GM23248 (cell line): ENCODE results near the gene TMCO4. TPM values are rescaled to one million over a fixed set of nuclear protein-coding genes. Genes with fewer than 3 reads are reported as not detected.
A peak's percentile ranks its signal among the peaks of the same experiment; 100 is the strongest.

ENCODE experiments used
- DNase-seq: peaks from one replicate; pipeline ENCODE4 v3.0.0-alpha.2; 2015
- H2AFZ ChIP-seq: fragments of 200-600 bp; sonication (generic); 2 replicates; pipeline ENCODE4 v1.6.1; 2016; ENCODE audit warnings: antibody characterized with exemption
- H3F3A ChIP-seq: fragments of 200-600 bp; sonication (generic); 2 replicates; pipeline ENCODE4 v1.6.1; 2016; ENCODE audit warnings: mild to moderate bottlenecking, antibody characterized with exemption, mixed run types; ENCODE audit not compliant: insufficient read depth
- H3K27ac ChIP-seq: fragments of 200-600 bp; sonication (generic); 2 replicates; pipeline ENCODE4 v1.5.1; 2016; ENCODE audit warnings: mild to moderate bottlenecking
- H3K27me3 ChIP-seq: fragments of 200-600 bp; sonication (generic); replicated peaks from 2 replicates; pipeline ENCODE4 v1.6.1; 2016; ENCODE audit warnings: mild to moderate bottlenecking; ENCODE audit not compliant: insufficient read depth
- H3K36me3 ChIP-seq: fragments of 200-600 bp; sonication (generic); 2 replicates; pipeline ENCODE4 v1.6.1; 2016; ENCODE audit warnings: low read depth, mild to moderate bottlenecking
- H3K4me1 ChIP-seq: fragments of 200-600 bp; sonication (generic); 2 replicates; pipeline ENCODE4 v1.6.1; 2016; ENCODE audit warnings: mild to moderate bottlenecking; ENCODE audit not compliant: insufficient read depth
- H3K4me2 ChIP-seq: fragments of 200-600 bp; sonication (generic); one replicate; pipeline ENCODE4 v1.6.1; 2016; ENCODE audit warnings: mild to moderate bottlenecking; ENCODE audit not compliant: unreplicated experiment
- H3K4me3 ChIP-seq: fragments of 200-600 bp; sonication (generic); 2 replicates; pipeline ENCODE4 v1.5.1; 2016; ENCODE audit warnings: mild to moderate bottlenecking
- H3K79me2 ChIP-seq: fragments of 200-600 bp; sonication (generic); 2 replicates; pipeline ENCODE4 v1.6.1; 2016; ENCODE audit warnings: mild to moderate bottlenecking; ENCODE audit not compliant: insufficient read depth
- H3K9ac ChIP-seq: fragments of 200-600 bp; sonication (generic); 2 replicates; pipeline ENCODE4 v1.6.1; 2016; ENCODE audit warnings: mild to moderate bottlenecking
- H3K9me2 ChIP-seq: fragments of 200-600 bp; sonication (generic); 2 replicates; pipeline ENCODE4 v1.6.1; 2016; ENCODE audit warnings: mixed run types, mild to moderate bottlenecking, moderate library complexity; ENCODE audit not compliant: insufficient read depth
- H3K9me3 ChIP-seq: fragments of 200-600 bp; sonication (generic); one replicate; pipeline ENCODE4 v1.6.1; 2017; ENCODE audit warnings: low read depth
- H4K20me1 ChIP-seq: fragments of 200-600 bp; sonication (generic); 2 replicates; pipeline ENCODE4 v1.6.0; 2016; ENCODE audit not compliant: insufficient read depth
- EZH2 ChIP-seq: fragments of 200-600 bp; sonication (generic); IDR thresholded peaks from 2 replicates; pipeline ENCODE4 v1.6.1; 2018; ENCODE audit warnings: antibody characterized with exemption, mild to moderate bottlenecking; ENCODE audit not compliant: insufficient read depth, poor library complexity, severe bottlenecking
- EZH2phosphoT487 ChIP-seq: fragments of 200-600 bp; sonication (generic); IDR thresholded peaks from 2 replicates; pipeline ENCODE4 v1.6.1; 2018; ENCODE audit warnings: antibody characterized with exemption, moderate library complexity, mild to moderate bottlenecking, low read depth; ENCODE audit not compliant: insufficient read depth
- WGBS, 2 experiments: methylation state at CpG; one replicate each; pipeline ENCODE4 v1.1.6; 2015 to 2017; ENCODE audit warnings: low lambda C conversion rate in 2 of 2, low coverage in 1 of 2; ENCODE audit errors: missing lambda C conversion rate in 2 of 2; 5-methylcytosine and 5-hydroxymethylcytosine counted together
- in situ Hi-C: fragments of 300-500 bp; cut with MboI; formaldehyde crosslinking; loops from 2 replicates; pipeline ENCODE4 v1.15.0; 2020
- polyA plus RNA-seq: library from polyadenylated mRNA; unstranded; fragments of >200 nt; fragmentation: Nextera tagmentation; extraction: Ambion mirVana; gene quantifications from 2 replicates; pipeline ENCODE4 v1.2.1, GENCODE V29; 2016
- total RNA-seq: library from RNA; depleted of rRNA; stranded (reverse); fragments of >200 nt; shearing (Covaris generic); gene quantifications from 2 replicates; pipeline ENCODE4 v1.2.3, GENCODE V29; 2014

TMCO4 gene
- total and polyA plus RNA-seq, 2 experiments from 2014 or later, result 10.5 to 24.5 TPM

GRCh38 chr1:19812875-19813642 is 13.3 kb upstream of the TMCO4 start:
- no peak overlapping the region for H3K27ac ChIP-seq
- H3F3A ChIP-seq, result no peaks in the 10 kb centered on the region
- no peaks in the 10 kb centered on the region for H3K4me1 ChIP-seq
- no peak overlapping the region for H2AFZ ChIP-seq
- no peak for DNase-seq
- no peaks in the 10 kb centered on the region for H3K36me3 ChIP-seq
- TF ChIP-seq EZH2phosphoT487 (no peak), EZH2 (no peak)
- no peaks in the 10 kb centered on the region for H4K20me1 ChIP-seq
- no peak overlapping the region for H3K4me3 ChIP-seq
- no peaks in the 10 kb centered on the region for H3K79me2 ChIP-seq
- H3K9me2 ChIP-seq, result no peaks in the 10 kb centered on the region
- in situ Hi-C loops, result no loop called here
- no peaks in the 10 kb centered on the region for H3K9me3 ChIP-seq
- H3K27me3 ChIP-seq, result no peaks in the 10 kb centered on the region
- no peak overlapping the region for H3K4me2 ChIP-seq
- no peak overlapping the region for H3K9ac ChIP-seq
- WGBS, 2 experiments, result 64 to 67% methylated on average over 15 of the region's 15 CpGs

- DNase-seq, result peak; percentile 68
- Histone ChIP-seq H3K9me3 (no peaks in the 10 kb centered on the region), H3K4me2 (no peak overlapping the region), H3K4me3 (no peak overlapping the region), H3K36me3 (no peaks in the 10 kb centered on the region), H3K9ac (no peak overlapping the region), H3K9me2 (no peaks in the 10 kb centered on the region), H3K4me1 (no peaks in the 10 kb centered on the region), H3K79me2 (no peaks in the 10 kb centered on the region), H2AFZ (no peak overlapping the region), H3K27me3 (no peaks in the 10 kb centered on the region), H3F3A (no peaks in the 10 kb centered on the region), H3K27ac (no peak overlapping the region), H4K20me1 (no peaks in the 10 kb centered on the region)
- TF ChIP-seq EZH2 (no peak), EZH2phosphoT487 (no peak)
- in situ Hi-C loops, result no loop called here
- 42 to 52% methylated on average over 5 of the region's 5 CpGs for WGBS, 2 experiments
Measured at GRCh38 chr1:19811206-19811851, 11.6 kb upstream of the TMCO4 start.

GRCh38 chr1:19809044-19809750 is 9.5 kb upstream of the TMCO4 start:
- no peaks in the 10 kb centered on the region for H3K9me3 ChIP-seq
- no peaks in the 10 kb centered on the region for H3K4me1 ChIP-seq
- no peaks in the 10 kb centered on the region for H3K27me3 ChIP-seq
- H3K79me2 ChIP-seq, result no peaks in the 10 kb centered on the region
- H3K4me3 ChIP-seq, result no peak overlapping the region
- in situ Hi-C loops, result no loop called here
- TF ChIP-seq EZH2, result no peak
- no peak for TF ChIP-seq EZH2phosphoT487
- H3K4me2 ChIP-seq, result no peak overlapping the region
- H4K20me1 ChIP-seq, result no peaks in the 10 kb centered on the region
- no peaks in the 10 kb centered on the region; the same call in 1 of the 2 replicates for H3F3A ChIP-seq
- no peaks in the 10 kb centered on the region for H3K9me2 ChIP-seq
- no peaks in the 10 kb centered on the region for H3K36me3 ChIP-seq
- no peak overlapping the region for H2AFZ ChIP-seq
- WGBS, 2 experiments, result 58 to 66% methylated on average over 13 of the region's 13 CpGs
- no peak overlapping the region for H3K27ac ChIP-seq
- H3K9ac ChIP-seq, result no peak overlapping the region
- no peak for DNase-seq

GRCh38 chr1:19808351-19808750 is 8.6 kb upstream of the TMCO4 start:
- Histone ChIP-seq H3K27me3 (no peaks in the 10 kb centered on the region), H3K9ac (no peak overlapping the region), H3K36me3 (no peaks in the 10 kb centered on the region), H3K9me2 (no peaks in the 10 kb centered on the region), H4K20me1 (no peaks in the 10 kb centered on the region), H2AFZ (no peak overlapping the region), H3K9me3 (no peaks in the 10 kb centered on the region), H3K4me3 (no peak overlapping the region), H3K4me1 (no peaks in the 10 kb centered on the region), H3K4me2 (no peak overlapping the region), H3K27ac (no peak overlapping the region), H3F3A (no peaks in the 10 kb centered on the region; the same call in 1 of the 2 replicates), H3K79me2 (no peaks in the 10 kb centered on the region)
- in situ Hi-C loops, result no loop called here
- WGBS, 2 experiments, result 80 to 81% methylated on average over 7 of the region's 7 CpGs
- TF ChIP-seq EZH2 (no peak), EZH2phosphoT487 (no peak)
- no peak for DNase-seq
